ENCODE results near the gene FZD4. TPM values are rescaled to one million over a fixed set of nuclear protein-coding genes. Genes with fewer than 3 reads are reported as not detected.
"Not testable (repeated sequence)": the region's sequence is repeated elsewhere in the genome, so short reads cannot be mapped to it uniquely, and the experiment has no call there.

The FZD4 gene
- total and polyA plus RNA-seq, 12 donors, result 13.5 to 34.6 (median 22.4) TPM

DNA sequence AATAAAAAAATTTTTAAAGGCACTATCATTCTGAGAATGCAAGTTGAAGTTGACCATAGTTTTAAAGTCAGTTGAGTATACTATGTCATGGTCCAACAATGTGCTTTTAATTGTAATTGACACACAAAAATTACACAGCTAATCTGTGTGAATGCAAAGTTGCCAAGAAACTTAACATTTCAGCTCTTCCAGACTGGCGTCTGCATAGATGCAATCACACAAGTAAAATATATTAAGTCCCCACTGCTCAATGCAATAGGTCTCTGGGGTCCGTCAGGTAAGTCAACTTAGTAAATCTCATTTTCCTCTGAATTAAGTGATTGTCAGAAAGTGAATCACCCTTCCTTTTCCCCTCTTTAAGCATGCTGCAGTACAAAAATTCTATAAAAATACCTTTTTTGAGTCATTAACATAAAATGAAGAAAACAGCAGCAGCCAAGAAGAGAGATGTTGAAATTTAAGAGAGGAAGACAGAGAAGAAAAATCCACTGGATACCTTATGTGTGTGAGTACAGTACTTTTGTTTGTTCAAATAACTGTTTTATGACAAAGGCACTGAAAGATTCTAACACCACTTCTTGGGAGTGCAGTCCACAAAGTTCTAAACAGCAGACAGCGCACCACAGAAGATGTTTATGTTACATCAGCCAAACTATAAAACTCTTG lies 5.1 kb downstream of the FZD4 start:
- Histone ChIP-seq H3K36me3 (peaks cover 0 to 73% (median 29%) of the 10 kb centered on the region in 9 donors), H3K27ac (peak overlapping the region in 9 of 10 donors; percentile 0 to 99 (median 46)), H3K27me3 (peaks cover 0 to 18% (median 0%) of the 10 kb centered on the region in 7 donors), H3K4me3 (peak overlapping the region in 9 of 10 donors; percentile 11 to 100 (median 97)), H3K4me1 (peaks cover 13 to 83% (median 71%) of the 10 kb centered on the region in 9 donors), H3K9me3 (no peaks in the 10 kb centered on the region)
- 52 to 63% methylated on average over 3 of the region's 3 CpGs for WGBS, 2 donors
- no peak for ATAC-seq
- TF ChIP-seq, protein P1, sequence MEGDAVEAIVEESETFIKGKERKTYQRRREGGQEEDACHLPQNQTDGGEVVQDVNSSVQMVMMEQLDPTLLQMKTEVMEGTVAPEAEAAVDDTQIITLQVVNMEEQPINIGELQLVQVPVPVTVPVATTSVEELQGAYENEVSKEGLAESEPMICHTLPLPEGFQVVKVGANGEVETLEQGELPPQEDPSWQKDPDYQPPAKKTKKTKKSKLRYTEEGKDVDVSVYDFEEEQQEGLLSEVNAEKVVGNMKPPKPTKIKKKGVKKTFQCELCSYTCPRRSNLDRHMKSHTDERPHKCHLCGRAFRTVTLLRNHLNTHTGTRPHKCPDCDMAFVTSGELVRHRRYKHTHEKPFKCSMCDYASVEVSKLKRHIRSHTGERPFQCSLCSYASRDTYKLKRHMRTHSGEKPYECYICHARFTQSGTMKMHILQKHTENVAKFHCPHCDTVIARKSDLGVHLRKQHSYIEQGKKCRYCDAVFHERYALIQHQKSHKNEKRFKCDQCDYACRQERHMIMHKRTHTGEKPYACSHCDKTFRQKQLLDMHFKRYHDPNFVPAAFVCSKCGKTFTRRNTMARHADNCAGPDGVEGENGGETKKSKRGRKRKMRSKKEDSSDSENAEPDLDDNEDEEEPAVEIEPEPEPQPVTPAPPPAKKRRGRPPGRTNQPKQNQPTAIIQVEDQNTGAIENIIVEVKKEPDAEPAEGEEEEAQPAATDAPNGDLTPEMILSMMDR (IDR thresholded peaks at IDR 0.05), result no peak
- intact Hi-C loops (cut with DNase I), result loop anchor here in 5 of 10 donors (5.0 to 10.0 kb wide), 3 partner anchors 32 to 145 kb away; partner anchors contain the start of gene TMEM135 (in 1 of the 5)
- no peak for DNase-seq

- H3K27me3 ChIP-seq, result peaks cover 0 to 4% (median 0%) of the 10 kb centered on the region in 7 donors
- TF ChIP-seq, protein P1 (IDR thresholded peaks at IDR 0.05), result no peak
- peak overlapping the region; percentile 0 to 100 (median 58) for H3K4me3 ChIP-seq
- H3K9me3 ChIP-seq, result no peaks in the 10 kb centered on the region
- peaks cover 13 to 90% (median 71%) of the 10 kb centered on the region in 9 donors for H3K4me1 ChIP-seq
- H3K27ac ChIP-seq, result peak overlapping the region; percentile 13 to 99 (median 64)
- DNase-seq (peak; percentile 29 to 55), ATAC-seq (peak; percentile 44 to 73 (median 56))
- 54 to 72% methylated on average over 5 of the region's 5 CpGs for WGBS, 2 donors
- intact Hi-C loops (cut with DNase I), result loop anchor here in 2 of 10 donors (5.0 to 10.0 kb wide), 2 partner anchors 34 to 146 kb away; no protein-coding TSS in a partner anchor
- H3K36me3 ChIP-seq, result peaks cover 0 to 87% (median 36%) of the 10 kb centered on the region in 9 donors
These were observed 6.5 kb downstream of the FZD4 start for GRCh38 chr11:86948733-86949132.

DNA sequence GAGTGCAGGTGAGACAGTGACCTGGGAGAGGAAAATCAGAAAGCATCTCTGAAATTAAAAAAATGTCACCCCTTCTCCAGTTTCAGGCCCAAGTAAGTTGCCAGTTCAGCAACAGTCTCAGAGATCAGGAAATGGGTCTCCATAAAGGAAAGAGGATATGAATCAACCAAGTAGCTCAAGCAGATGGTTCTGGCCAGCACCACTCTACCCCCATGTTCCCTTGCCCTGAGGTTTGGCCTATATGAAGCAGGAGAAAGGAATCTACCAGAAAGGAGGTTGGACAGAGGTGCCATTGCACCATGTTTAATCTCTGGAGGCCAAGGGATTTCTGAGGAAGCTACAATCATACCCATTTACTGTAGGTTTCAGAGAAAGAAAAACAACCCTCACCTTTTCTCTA lies 7.7 kb downstream of the FZD4 start:
- H3K36me3 ChIP-seq, result peaks cover 0 to 90% (median 38%) of the 10 kb centered on the region in 9 donors
- ATAC-seq, result no peak
- peak overlapping the region in 5 of 10 donors; percentile 96 to 100 (median 98) for H3K4me3 ChIP-seq
- TF ChIP-seq, protein P1 (IDR thresholded peaks at IDR 0.05), result no peak
- H3K27me3 ChIP-seq, result no peaks in the 10 kb centered on the region
- no peak for DNase-seq
- H3K4me1 ChIP-seq, result peaks cover 13 to 91% (median 73%) of the 10 kb centered on the region in 9 donors
- H3K9me3 ChIP-seq, result no peaks in the 10 kb centered on the region
- intact Hi-C loops (cut with DNase I), result loop anchor here in 2 of 10 donors (5.0 to 10.0 kb wide), 2 partner anchors 35 to 147 kb away; no protein-coding TSS in a partner anchor
- peak overlapping the region in 8 of 10 donors; percentile 41 to 99 (median 77) for H3K27ac ChIP-seq

DNA sequence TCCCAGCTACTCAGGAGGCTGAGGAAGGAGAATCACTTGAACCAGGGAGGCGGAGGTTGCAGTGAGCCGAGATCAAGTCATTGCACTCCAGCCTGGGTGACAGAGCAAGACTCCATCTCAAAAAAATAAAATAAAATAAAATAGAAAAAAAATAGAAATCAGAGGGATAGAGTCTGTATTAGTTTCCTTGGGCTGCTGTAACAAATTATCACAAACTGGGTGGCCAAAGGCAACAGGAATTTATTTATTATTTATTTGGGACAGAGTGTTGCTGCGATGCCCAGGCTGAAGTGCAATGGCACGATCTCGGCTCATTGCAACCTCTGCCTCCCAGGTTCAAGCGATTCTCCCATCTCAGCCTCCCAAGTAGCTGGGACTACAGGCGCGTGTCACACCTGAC lies 11.7 kb downstream of the FZD4 start:
- Histone ChIP-seq H3K27ac (peak overlapping the region in 2 of 10 donors; percentile 85 to 88), H3K4me1 (peaks cover 38 to 89% (median 77%) of the 10 kb centered on the region in 9 donors), H3K36me3 (peaks cover 0 to 50% (median 23%) of the 10 kb centered on the region in 9 donors)
- H3K9me3 ChIP-seq, H3K4me3 ChIP-seq, DNase-seq, H3K27me3 ChIP-seq, ATAC-seq: not testable (repeated sequence)
- intact Hi-C loops (cut with DNase I), result loop anchor here in 5 of 10 donors (5.0 to 10.0 kb wide), 6 partner anchors 94 to 479 kb away; partner anchors contain the start of gene TMEM135 (in 1 of the 5)
- WGBS, 2 donors, result 97 to 98% methylated on average over 8 of the region's 8 CpGs

Measured in heart right ventricle (tissue), 16 donors.